Measurements from ENCODE around the gene ZFC3H1. TPM values are rescaled to one million over a fixed set of nuclear protein-coding genes. Genes with fewer than 3 reads are reported as not detected.

ZFC3H1 gene
- total RNA-seq, 1 experiment from 2014 or later: 53.4 TPM

DNA sequence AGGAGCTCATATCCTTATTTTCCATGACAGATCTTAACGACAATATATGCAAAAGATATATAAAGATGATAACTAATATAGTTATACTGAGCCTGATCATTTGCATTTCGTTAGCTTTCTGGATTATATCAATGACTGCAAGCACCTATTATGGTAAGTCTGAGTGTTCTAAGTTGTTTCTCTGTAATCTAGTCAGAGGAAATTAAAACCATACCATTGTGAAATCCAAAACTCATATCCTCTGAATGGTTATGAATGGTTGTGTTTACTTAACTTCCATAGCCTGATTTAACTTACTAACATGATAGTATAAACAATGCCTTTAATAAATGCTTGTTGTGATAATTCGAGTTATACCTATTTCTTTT lies 23.0 kb upstream of the ZFC3H1 start:
- ChIA-PET CTCF (interaction anchor here (0.5 to 2.8 kb wide), 3 partner anchors 60 to 193 kb away, joined by 7 to 17 read pairs (median 8); no protein-coding TSS in a partner anchor), POLR2A (ENCODE audit: unreplicated experiment) (interaction anchor here (0.5 to 1.1 kb wide), 3 partner anchors 22 to 1740 kb away, joined by 3 to 5 read pairs (median 4); partner anchors contain the start of gene RAB21)
- Histone ChIP-seq H4K20me1 (ENCODE audit: insufficient read depth) (no peaks in the 10 kb centered on the region), H3K4me3 (peak overlapping the region; percentile 96), H3F3A (ENCODE audit: insufficient read depth, low read depth) (peaks cover 5% of the 10 kb centered on the region), H3K36me3 (ENCODE audit: low read depth) (no peaks in the 10 kb centered on the region), H2AFZ (peak overlapping the region; percentile 93), H3K27me3 (ENCODE audit: insufficient read depth, low read depth) (no peaks in the 10 kb centered on the region), H3K27ac (peak overlapping the region; percentile 72), H3K9me2 (ENCODE audit: insufficient read depth) (no peaks in the 10 kb centered on the region), H3K4me1 (replicated peaks; ENCODE audit: insufficient read depth) (peaks cover 13% of the 10 kb centered on the region), H3K79me2 (ENCODE audit: low read depth) (peaks cover 17% of the 10 kb centered on the region), H3K4me2 (peak overlapping the region; percentile 91), H3K9me3 (ENCODE audit: insufficient read depth, low read depth) (no peaks in the 10 kb centered on the region)
- DNase-seq: no peak
- intact Hi-C loops (cut with micrococcal nuclease; ENCODE audit: unreplicated experiment): loop anchor here (1.0 to 2.0 kb wide), 3 partner anchors 18 to 68 kb away; partner anchors contain the start of genes RAB21 and THAP2
- no TSS peak for BruUV-seq (replicated peaks)
- TF ChIP-seq, protein P1, sequence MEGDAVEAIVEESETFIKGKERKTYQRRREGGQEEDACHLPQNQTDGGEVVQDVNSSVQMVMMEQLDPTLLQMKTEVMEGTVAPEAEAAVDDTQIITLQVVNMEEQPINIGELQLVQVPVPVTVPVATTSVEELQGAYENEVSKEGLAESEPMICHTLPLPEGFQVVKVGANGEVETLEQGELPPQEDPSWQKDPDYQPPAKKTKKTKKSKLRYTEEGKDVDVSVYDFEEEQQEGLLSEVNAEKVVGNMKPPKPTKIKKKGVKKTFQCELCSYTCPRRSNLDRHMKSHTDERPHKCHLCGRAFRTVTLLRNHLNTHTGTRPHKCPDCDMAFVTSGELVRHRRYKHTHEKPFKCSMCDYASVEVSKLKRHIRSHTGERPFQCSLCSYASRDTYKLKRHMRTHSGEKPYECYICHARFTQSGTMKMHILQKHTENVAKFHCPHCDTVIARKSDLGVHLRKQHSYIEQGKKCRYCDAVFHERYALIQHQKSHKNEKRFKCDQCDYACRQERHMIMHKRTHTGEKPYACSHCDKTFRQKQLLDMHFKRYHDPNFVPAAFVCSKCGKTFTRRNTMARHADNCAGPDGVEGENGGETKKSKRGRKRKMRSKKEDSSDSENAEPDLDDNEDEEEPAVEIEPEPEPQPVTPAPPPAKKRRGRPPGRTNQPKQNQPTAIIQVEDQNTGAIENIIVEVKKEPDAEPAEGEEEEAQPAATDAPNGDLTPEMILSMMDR (conservative IDR thresholded peaks at IDR 0.05): no peak
- no peak for TF ChIP-seq EZH2 (IDR thresholded peaks at IDR 0.05; ENCODE audit: low read depth)

DNA sequence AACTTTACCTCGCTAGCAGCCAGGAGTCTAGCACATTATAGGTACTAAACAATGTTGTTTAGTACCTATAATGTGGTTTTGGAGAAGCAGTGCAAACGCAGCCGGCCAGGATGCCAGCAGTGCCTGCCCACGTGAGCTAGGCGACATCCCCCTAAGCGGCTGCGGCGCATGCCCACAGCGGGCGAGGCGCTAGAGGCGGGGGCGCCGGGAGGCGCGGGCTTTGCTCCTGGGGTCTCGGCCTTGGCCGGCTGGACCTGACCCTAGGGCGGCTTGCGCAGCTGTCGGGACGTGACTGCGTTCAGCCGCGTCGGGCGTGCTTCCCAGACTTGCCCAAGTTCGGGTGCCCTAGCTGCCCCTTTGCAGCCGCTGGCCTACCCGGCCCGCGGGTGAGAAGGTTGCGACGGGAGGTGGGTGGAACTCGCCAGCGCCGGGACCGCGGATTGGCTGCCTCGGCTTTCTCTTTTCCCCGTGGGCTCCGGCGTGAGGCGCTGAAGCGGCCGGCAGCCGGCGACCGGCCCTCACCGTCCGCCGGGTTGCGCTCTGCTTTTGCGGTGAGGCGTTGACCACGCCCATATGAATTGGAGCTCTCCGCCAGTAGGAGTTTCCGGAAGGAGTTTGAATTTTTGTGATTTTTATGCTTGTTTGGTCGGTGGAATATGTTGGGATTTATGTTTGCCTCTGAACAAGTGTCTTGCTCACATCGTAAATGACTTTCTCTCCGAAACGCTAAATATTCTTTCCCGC lies 22.4 kb upstream of the ZFC3H1 start, which contains the start of gene TMEM19:
Gene TMEM19 (plus strand): TSS at position 169 of the 744 bp plus-strand sequence. CDS start 599 bp downstream, outside the sequence.
- H3K4me1 ChIP-seq (replicated peaks; ENCODE audit: insufficient read depth): peaks cover 13% of the 10 kb centered on the region
- POLR2A ChIA-PET (ENCODE audit: unreplicated experiment): interaction anchor here (0.5 to 2.1 kb wide), 5 partner anchors 22 to 1739 kb away, joined by 3 to 11 read pairs (median 4); partner anchors contain the start of genes RAB21, THAP2 and ZFC3H1
- DNase-seq: peak; percentile 78 to 89
- CTCF ChIA-PET: interaction anchor here (0.5 to 2.8 kb wide), 3 partner anchors 61 to 192 kb away, joined by 7 to 17 read pairs (median 8); no protein-coding TSS in a partner anchor
- no peaks in the 10 kb centered on the region for H3K27me3 ChIP-seq (ENCODE audit: insufficient read depth, low read depth)
- H3F3A ChIP-seq (ENCODE audit: insufficient read depth, low read depth): peaks cover 5% of the 10 kb centered on the region
- H3K9me2 ChIP-seq (ENCODE audit: insufficient read depth): no peaks in the 10 kb centered on the region
- H3K79me2 ChIP-seq (ENCODE audit: low read depth): peaks cover 17% of the 10 kb centered on the region
- BruUV-seq (replicated peaks): TSS peak; percentile 38
- no peaks in the 10 kb centered on the region for H4K20me1 ChIP-seq (ENCODE audit: insufficient read depth)
- peak within 1 kb of the TSS; percentile 96 for H3K4me3 ChIP-seq
- no peaks in the 10 kb centered on the region for H3K36me3 ChIP-seq (ENCODE audit: low read depth)
- peak within 1 kb of the TSS; percentile 93 for H2AFZ ChIP-seq
- TF ChIP-seq, protein P1 (conservative IDR thresholded peaks at IDR 0.05): peak; percentile 20; the same call in 1 of the 2 replicates
- TF ChIP-seq EZH2 (IDR thresholded peaks at IDR 0.05; ENCODE audit: low read depth): no peak
- peak within 1 kb of the TSS; percentile 91 for H3K4me2 ChIP-seq
- H3K27ac ChIP-seq: peak within 1 kb of the TSS; percentile 72
- intact Hi-C loops (cut with micrococcal nuclease; ENCODE audit: unreplicated experiment): loop anchor here (1.0 to 2.0 kb wide), 3 partner anchors 19 to 69 kb away; partner anchors contain the start of genes RAB21 and THAP2
- no peaks in the 10 kb centered on the region for H3K9me3 ChIP-seq (ENCODE audit: insufficient read depth, low read depth)

DNA sequence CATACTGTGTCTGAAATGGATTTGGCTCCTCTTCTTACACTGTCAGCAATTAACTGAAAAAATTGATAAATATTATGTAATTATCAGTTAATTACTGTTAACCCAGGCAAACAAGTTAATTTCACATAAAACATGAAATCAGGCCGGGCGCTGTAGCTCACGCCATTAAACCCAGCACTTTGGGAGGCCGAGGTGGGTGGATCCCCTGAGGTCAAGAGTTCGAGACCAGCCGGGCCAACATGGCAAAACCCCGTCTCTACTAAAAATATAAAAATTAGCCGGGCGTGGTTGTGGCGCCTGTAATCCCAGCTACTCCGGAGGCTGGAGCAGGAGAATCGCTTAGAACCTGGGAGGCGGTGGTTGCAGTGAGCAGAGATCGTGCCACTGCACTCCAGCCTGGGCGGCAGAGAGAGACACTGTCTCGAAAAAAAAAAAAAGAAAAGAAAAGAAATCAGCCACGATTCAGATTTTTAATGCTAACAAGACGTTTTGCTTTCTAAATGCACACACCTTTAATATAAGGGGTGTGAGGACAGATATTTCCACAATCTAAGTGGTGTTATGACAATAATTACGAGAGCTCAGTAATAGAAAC lies 21.8 kb upstream of the ZFC3H1 start:
- Histone ChIP-seq H3K27me3 (ENCODE audit: insufficient read depth, low read depth) (no peaks in the 10 kb centered on the region), H4K20me1 (ENCODE audit: insufficient read depth) (no peaks in the 10 kb centered on the region), H3K27ac (peak overlapping the region; percentile 72), H3K36me3 (ENCODE audit: low read depth) (no peaks in the 10 kb centered on the region), H3K9me2 (ENCODE audit: insufficient read depth) (no peaks in the 10 kb centered on the region), H2AFZ (peak overlapping the region; percentile 93), H3K4me2 (peak overlapping the region; percentile 91), H3K4me1 (replicated peaks; ENCODE audit: insufficient read depth) (peaks cover 13% of the 10 kb centered on the region), H3K9me3 (ENCODE audit: insufficient read depth, low read depth) (no peaks in the 10 kb centered on the region), H3K79me2 (ENCODE audit: low read depth) (peaks cover 17% of the 10 kb centered on the region), H3K4me3 (peak overlapping the region; percentile 96), H3F3A (ENCODE audit: insufficient read depth, low read depth) (peaks cover 5% of the 10 kb centered on the region)
- intact Hi-C loops (cut with micrococcal nuclease; ENCODE audit: unreplicated experiment): no loop called here
- no peak for DNase-seq
- ChIA-PET CTCF (interaction anchor here (0.9 to 2.8 kb wide), 2 partner anchors 61 to 161 kb away, joined by 7 to 17 read pairs; no protein-coding TSS in a partner anchor), POLR2A (ENCODE audit: unreplicated experiment) (interaction anchor here (0.6 to 2.1 kb wide), 5 partner anchors 14 to 62 kb away, joined by 3 to 14 read pairs (median 6); partner anchors contain the start of genes THAP2 and ZFC3H1)
- TSS peak; percentile 61 for BruUV-seq (replicated peaks)
- TF ChIP-seq EZH2 (IDR thresholded peaks at IDR 0.05; ENCODE audit: low read depth): no peak
- TF ChIP-seq, protein P1 (conservative IDR thresholded peaks at IDR 0.05): no peak
